Peyer's patch (tissue), 4 donors: Measurements from ENCODE around the gene ZNF540. TPM values are rescaled to one million over a fixed set of nuclear protein-coding genes. Genes with fewer than 3 reads are reported as not detected.
A peak's percentile ranks its signal among the peaks of the same experiment; 100 is the strongest.
"Not testable (repeated sequence)": the region's sequence is repeated elsewhere in the genome, so short reads cannot be mapped to it uniquely, and the experiment has no call there.

Experiments used
- DNase-seq, 3 donors: peaks; one replicate each; pipeline ENCODE4 v3.0.0-alpha.2; 2017 to 2019
- H3K27ac ChIP-seq, 4 donors: fragments of 200-600 bp; sonication (generic); one replicate each; pipeline ENCODE4 v1.5.1; 2016 to 2019
- H3K27me3 ChIP-seq, 2 donors: fragments of 200-600 bp; sonication (generic); one replicate each; pipeline ENCODE4 v1.5.1; 2019
- H3K36me3 ChIP-seq, 3 donors: fragments of 200-600 bp; sonication (generic); one replicate each; pipeline ENCODE4 v1.5.1; 2016 to 2019
- H3K4me1 ChIP-seq, 4 donors: fragments of 200-600 bp; sonication (generic); one replicate each; pipeline ENCODE4 v1.5.1; 2016 to 2019
- H3K4me3 ChIP-seq, 4 donors: fragments of 200-600 bp; sonication (generic); 1 replicate in 3 of 4; 2 replicates in 1 of 4; pipeline ENCODE4 v1.5.1; 2016 to 2019; ENCODE audit warnings: mild to moderate bottlenecking in 1 of 4
- H3K9me3 ChIP-seq, 4 donors: fragments of 200-600 bp; sonication (generic); one replicate each; pipeline ENCODE4 v1.5.1; 2016 to 2019; ENCODE audit warnings: mild to moderate bottlenecking in 1 of 4
- CTCF ChIP-seq, 6 experiments: fragments of 450-650 bp in 4 of 6; fragments of 200-600 bp in 2 of 6; sonication (generic) in 1 of 6; IDR thresholded peaks; one replicate each; pipeline ENCODE4 v1.5.1; 2017 to 2019; ENCODE audit warnings: antibody characterized with exemption in 6 of 6, mild to moderate bottlenecking in 3 of 6, moderate library complexity in 1 of 6
- POLR2A ChIP-seq, 2 donors: fragments of 450-650 bp; IDR thresholded peaks; one replicate each; pipeline ENCODE4 v1.5.1; 2017; ENCODE audit warnings: antibody characterized with exemption in 2 of 2, mild to moderate bottlenecking in 2 of 2, moderate library complexity in 2 of 2
- total RNA-seq, 4 donors: library from RNA; depleted of rRNA; stranded (reverse); fragments of >200 nt; gene quantifications; one replicate each; pipeline ENCODE4 v1.1.0, GENCODE V29; 2016

The ZNF540 gene
- total RNA-seq, 4 donors from 2014 or later, result 1.7 to 3.6 (median 2.8) TPM

- Histone ChIP-seq H3K27ac (peak overlapping the region in 3 of 4 donors; percentile 82 to 86 (median 85)), H3K27me3 (no peaks in the 10 kb centered on the region), H3K4me1 (peaks cover 0 to 15% (median 4%) of the 10 kb centered on the region in 4 donors), H3K9me3 (no peaks in the 10 kb centered on the region), H3K36me3 (no peaks in the 10 kb centered on the region), H3K4me3 (peak overlapping the region; percentile 64 to 82 (median 72))
- no peak for TF ChIP-seq POLR2A (IDR thresholded peaks at IDR 0.05)
- no peak for TF ChIP-seq CTCF (IDR thresholded peaks at IDR 0.05)
- no peak for DNase-seq
These were observed 59.4 kb downstream of the ZNF540 start for GRCh38 chr19:37654118-37654517.

- H3K9me3 ChIP-seq, result no peaks in the 10 kb centered on the region
- H3K4me3 ChIP-seq, result peak overlapping the region; percentile 64 to 82 (median 72)
- H3K4me1 ChIP-seq, result peaks cover 0 to 15% (median 4%) of the 10 kb centered on the region in 4 donors
- H3K27me3 ChIP-seq, result no peaks in the 10 kb centered on the region
- peak overlapping the region; percentile 82 to 90 (median 86) for H3K27ac ChIP-seq
- no peak for TF ChIP-seq CTCF (IDR thresholded peaks at IDR 0.05)
- no peak for TF ChIP-seq POLR2A (IDR thresholded peaks at IDR 0.05)
- DNase-seq, result peak in 2 of 3 donors; percentile 49 to 59
- H3K36me3 ChIP-seq, result no peaks in the 10 kb centered on the region
These were observed 60.1 kb downstream of the ZNF540 start for GRCh38 chr19:37654629-37655300.

- peaks cover 0 to 15% (median 4%) of the 10 kb centered on the region in 4 donors for H3K4me1 ChIP-seq
- H3K9me3 ChIP-seq, result no peaks in the 10 kb centered on the region
- H3K36me3 ChIP-seq, result no peaks in the 10 kb centered on the region
- no peaks in the 10 kb centered on the region for H3K27me3 ChIP-seq
- TF ChIP-seq POLR2A (IDR thresholded peaks at IDR 0.05) (no peak), CTCF (IDR thresholded peaks at IDR 0.05) (peak in 1 of 6 experiments; percentile 1)
- DNase-seq, result peak; percentile 80 to 93 (median 87)
- H3K4me3 ChIP-seq, result peak within 1 kb of the TSS; percentile 64 to 82 (median 72)
- H3K27ac ChIP-seq, result peak within 1 kb of the TSS; percentile 82 to 90 (median 86)
These were observed 60.6 kb downstream of the ZNF540 start, which contains the start of gene ZFP30 for GRCh38 chr19:37655301-37655688. Gene ZFP30, minus strand, starts transcription at chr19:37655465. Its CDS starts 7,643 bp downstream, at chr19:37647822.

- Histone ChIP-seq H3K27me3 (no peaks in the 10 kb centered on the region), H3K4me3 (peak overlapping the region; percentile 64 to 82 (median 72)), H3K36me3 (no peaks in the 10 kb centered on the region), H3K9me3 (no peaks in the 10 kb centered on the region), H3K27ac (peak overlapping the region; percentile 82 to 90 (median 86)), H3K4me1 (peaks cover 0 to 15% (median 4%) of the 10 kb centered on the region in 4 donors)
- no peak for TF ChIP-seq CTCF (IDR thresholded peaks at IDR 0.05)
- TF ChIP-seq POLR2A (IDR thresholded peaks at IDR 0.05), result no peak
- DNase-seq, result peak; percentile 74 to 91 (median 86)
These were observed 61.2 kb downstream of the ZNF540 start for GRCh38 chr19:37655689-37656371.

- H3K4me1 ChIP-seq, result peaks cover 0 to 15% (median 4%) of the 10 kb centered on the region in 4 donors
- H3K4me3 ChIP-seq, H3K27me3 ChIP-seq, H3K27ac ChIP-seq, DNase-seq, H3K36me3 ChIP-seq, H3K9me3 ChIP-seq: not testable (repeated sequence)
These were observed 62.5 kb downstream of the ZNF540 start for GRCh38 chr19:37657157-37657556.

Other genes with a start within 250 kb of the ZNF540 start
- gene ZNF527, start 223.8 kb upstream of the ZNF540 start, total RNA-seq, result 10 to 100 TPM in 1 of 4 donors, 1 to 10 TPM in 3; 3.0 to 14.0 (median 5.7) TPM
- 1 to 10 TPM; 1.1 to 3.5 (median 1.4) TPM for gene ZNF569, start 127.4 kb upstream of the ZNF540 start, total RNA-seq
- gene ZNF570, start 125.5 kb upstream of the ZNF540 start, total RNA-seq, result 1 to 10 TPM; 3.0 to 6.6 (median 4.9) TPM
- 10 to 100 TPM in 1 of 4 donors, 1 to 10 TPM in 3; 1.6 to 15.7 (median 5.0) TPM for gene ZNF793, start 87.9 kb upstream of the ZNF540 start, total RNA-seq
- 1 to 10 TPM; 1.9 to 4.6 (median 2.7) TPM for gene ZNF571, start 84 bp upstream of the ZNF540 start, total RNA-seq
- 10 to 100 TPM in 1 of 4 donors, 1 to 10 TPM in 3; 3.3 to 13.1 (median 5.5) TPM for gene ZFP30, start 60.6 kb downstream of the ZNF540 start, total RNA-seq
- 10 to 100 TPM in 1 of 4 donors, 1 to 10 TPM in 3; 1.7 to 12.5 (median 2.2) TPM for gene ZNF607, start 124.9 kb downstream of the ZNF540 start, total RNA-seq
- 10 to 100 TPM in 1 of 4 donors, 1 to 10 TPM in 3; 4.6 to 29.7 (median 8.0) TPM for gene ZNF573, start 184.7 kb downstream of the ZNF540 start, total RNA-seq